Keratinocyte (primary cell): ENCODE measurements around the gene LOC128125822.

Experiments used
- CTCF ChIP-seq, 3 experiments: IDR thresholded peaks in 1 of 3; conservative IDR thresholded peaks in 1 of 3; optimal IDR thresholded peaks in 1 of 3; 2 replicates in 2 of 3; 3 replicates in 1 of 3; pipeline versions ENCODE3 to v1.5.1; 2011; ENCODE audit warnings: low read length in 3 of 3, mild to moderate bottlenecking in 3 of 3, moderate library complexity in 2 of 3, control low read depth in 1 of 3, inconsistent platforms in 1 of 3; ENCODE audit not compliant: insufficient read depth in 2 of 3; ENCODE audit errors: extremely low read depth in 1 of 3
- EZH2 ChIP-seq: IDR thresholded peaks from one replicate; pipeline ENCODE4 v1.6.1; 2012; ENCODE audit warnings: inconsistent platforms, mild to moderate bottlenecking, low read length, moderate library complexity

GRCh38 chr6:63584566-63584965 lies 12.3 kb downstream of the LOC128125822 start:
- TF ChIP-seq CTCF (optimal IDR thresholded peaks at IDR 0.05 in 1 of 3, IDR thresholded peaks at IDR 0.05 in 1 of 3, conservative IDR thresholded peaks at IDR 0.05 in 1 of 3; ENCODE audit: extremely low read depth in 1 of 3, insufficient read depth in 2 of 3, low read length in 3 of 3) (no peak), EZH2 (no peak)
